HG03460 (cell line): ENCODE results near the gene SAMD4B.

Experiments used
- ATAC-seq: cut with Tn5 transposase; IDR thresholded peaks from one replicate; pipeline ENCODE4 v1.9.1; 2021; ENCODE audit not compliant: unreplicated experiment

SAMD4B gene

GRCh38 chr19:39389631-39390414, 47.6 kb downstream of the SAMD4B start:
- no peak for ATAC-seq

DNA sequence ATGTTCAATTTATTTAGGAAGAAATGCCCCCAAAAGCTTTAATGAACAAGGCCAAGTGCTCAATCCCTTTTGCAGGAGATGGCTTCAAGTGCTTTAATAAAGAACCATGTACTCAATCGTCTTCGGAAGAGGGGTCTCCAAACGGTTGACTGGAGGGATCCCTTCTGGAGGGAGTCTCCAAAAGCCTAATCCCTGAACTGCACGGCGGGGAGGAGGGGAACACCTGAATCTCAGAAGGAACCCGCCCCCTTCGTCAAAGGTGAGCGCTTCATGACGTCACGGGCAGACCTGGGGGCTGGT, 48.2 kb downstream of the SAMD4B start:
- ATAC-seq, result no peak

DNA sequence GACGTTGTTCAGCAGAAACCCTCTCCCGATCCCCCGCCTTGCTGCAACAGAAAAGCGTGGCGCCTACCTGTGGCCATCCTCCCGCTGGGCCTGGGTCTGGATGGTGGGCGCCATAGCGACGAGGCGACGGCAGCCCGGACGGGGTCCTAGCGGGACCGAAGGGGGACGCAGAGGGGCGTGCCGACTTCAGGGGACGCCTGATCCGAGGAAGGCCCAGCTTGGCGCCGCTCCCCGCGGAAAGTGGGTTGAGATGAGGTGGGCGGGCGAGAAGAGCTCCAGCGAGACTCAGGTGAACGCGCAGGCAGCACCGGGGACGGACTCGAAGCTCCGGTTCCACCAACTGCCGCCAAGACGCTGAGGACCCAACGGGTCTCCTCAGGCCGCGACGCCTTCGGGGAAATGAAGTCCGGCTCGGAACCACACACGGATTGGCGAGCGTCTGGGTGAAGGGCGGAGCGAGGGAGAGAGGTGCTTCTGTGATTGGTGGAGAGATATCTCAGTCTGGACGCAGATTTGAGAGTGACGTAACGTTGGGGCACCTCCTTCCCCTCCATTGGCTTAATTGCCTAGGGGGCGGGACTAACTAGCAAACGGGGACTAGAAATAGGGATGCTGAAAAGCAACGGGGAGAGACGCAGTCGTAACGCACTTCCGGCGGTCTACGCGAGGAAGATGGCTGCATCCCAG, 48.7 kb downstream of the SAMD4B start, which contains the start of the genes MED29 and PAF1:
MED29 (plus strand) TSS at position 628 of the 687 bp plus-strand sequence; CDS start at position 673, 45 bp downstream.
PAF1 (minus strand) TSS at position 356 of the 687 bp plus-strand sequence; CDS start at position 114, 242 bp downstream.
- peak; percentile 82 for ATAC-seq

DNA sequence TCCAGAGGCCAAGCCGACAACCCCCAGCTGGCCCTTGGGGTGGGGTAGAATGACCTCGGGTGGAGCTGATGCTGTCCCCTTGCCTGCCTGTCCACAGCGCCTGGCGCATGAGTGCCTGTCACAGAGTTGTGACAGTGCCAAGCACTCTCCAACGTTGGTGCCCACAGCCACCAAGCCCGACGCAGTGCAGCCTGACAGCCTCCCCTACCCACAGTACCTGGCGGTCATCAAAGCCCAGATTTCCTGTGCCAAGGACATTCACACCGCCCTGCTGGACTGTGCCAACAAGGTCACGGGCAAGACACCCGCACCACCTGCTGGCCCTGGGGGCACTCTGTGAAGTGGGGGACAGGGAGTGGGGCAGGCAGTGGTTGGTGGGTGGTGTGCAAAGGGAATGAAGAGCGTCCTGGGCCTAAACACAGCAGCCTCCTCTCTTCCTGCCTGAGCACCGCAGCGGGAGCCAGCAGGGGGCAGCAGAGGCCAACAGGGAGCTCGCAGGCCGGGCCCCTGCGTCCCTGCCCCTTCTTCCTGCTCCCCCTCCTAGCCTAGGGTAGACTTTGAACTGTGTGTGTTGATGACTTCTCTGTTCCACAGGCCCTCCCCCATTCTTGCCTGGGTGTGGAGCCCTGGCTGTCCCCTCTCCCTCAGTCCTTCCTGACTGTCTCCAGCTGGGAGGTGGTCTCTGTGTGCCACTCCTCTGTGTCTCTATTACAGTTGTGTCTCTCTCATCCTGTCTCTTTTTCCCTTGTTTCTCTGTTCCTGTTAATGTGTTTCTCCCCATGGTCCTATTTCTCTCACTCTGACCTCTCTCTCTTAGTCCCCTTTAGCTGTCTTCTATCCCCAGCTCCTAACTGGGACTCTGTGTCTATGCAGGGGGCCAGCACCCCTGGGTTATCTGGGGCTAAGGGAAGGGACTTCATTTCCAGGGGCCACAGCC, 55.4 kb downstream of the SAMD4B start:
- peak; percentile 32 for ATAC-seq

DNA sequence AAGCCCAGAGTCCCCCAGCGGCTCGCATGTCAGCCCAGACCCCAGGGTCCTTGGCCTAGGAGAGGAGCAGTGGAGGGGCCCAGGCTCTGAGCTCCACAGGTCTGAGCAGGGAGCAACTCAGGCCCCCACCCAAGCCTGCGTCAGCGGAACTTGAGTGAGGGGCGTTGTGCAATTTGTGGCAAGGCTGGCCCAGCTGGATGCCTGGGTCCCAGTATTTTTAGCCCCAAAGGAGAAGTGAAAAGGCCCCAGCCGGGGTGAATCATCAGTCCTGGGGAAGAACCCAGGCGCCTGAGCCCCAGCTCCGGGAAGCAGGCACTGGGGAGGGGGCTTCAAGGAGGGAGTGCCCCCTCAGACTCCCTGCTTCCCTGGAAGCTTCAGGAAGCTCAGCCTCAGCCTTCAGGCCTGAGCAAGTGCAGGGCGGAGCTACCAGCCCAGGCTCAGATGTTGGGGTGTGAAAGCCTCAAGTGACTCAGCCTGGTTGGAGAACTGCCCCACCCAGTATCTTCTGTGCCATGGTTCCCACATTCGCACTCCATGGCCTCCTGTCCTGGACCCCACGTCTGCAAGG, 56.2 kb downstream of the SAMD4B start:
- ATAC-seq, result no peak

GRCh38 chr19:39399668-39400050, 57.4 kb downstream of the SAMD4B start:
- no peak for ATAC-seq

DNA sequence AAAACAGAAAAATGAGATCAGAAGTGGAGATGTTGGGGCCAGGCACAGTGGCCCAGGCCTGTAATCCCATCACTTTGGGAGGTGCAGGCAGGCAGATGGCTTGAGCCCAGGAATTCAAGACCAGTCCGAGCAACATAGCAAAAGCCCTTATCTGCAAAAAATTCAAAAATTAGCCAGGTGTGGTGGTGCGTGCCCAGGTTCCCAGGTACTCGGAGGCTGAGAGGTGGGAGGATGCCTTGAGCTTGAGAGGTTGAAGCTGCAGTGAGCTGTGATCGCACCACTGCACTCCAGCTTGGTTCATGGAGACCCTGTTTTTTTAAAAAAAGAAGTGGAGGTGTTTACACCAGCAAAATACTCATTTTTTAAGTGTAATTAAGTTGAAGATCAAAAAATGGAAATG, 57.8 kb downstream of the SAMD4B start:
- no peak for ATAC-seq

- ATAC-seq, result no peak
These were observed 58.9 kb downstream of the SAMD4B start for GRCh38 chr19:39401070-39401548.

DNA sequence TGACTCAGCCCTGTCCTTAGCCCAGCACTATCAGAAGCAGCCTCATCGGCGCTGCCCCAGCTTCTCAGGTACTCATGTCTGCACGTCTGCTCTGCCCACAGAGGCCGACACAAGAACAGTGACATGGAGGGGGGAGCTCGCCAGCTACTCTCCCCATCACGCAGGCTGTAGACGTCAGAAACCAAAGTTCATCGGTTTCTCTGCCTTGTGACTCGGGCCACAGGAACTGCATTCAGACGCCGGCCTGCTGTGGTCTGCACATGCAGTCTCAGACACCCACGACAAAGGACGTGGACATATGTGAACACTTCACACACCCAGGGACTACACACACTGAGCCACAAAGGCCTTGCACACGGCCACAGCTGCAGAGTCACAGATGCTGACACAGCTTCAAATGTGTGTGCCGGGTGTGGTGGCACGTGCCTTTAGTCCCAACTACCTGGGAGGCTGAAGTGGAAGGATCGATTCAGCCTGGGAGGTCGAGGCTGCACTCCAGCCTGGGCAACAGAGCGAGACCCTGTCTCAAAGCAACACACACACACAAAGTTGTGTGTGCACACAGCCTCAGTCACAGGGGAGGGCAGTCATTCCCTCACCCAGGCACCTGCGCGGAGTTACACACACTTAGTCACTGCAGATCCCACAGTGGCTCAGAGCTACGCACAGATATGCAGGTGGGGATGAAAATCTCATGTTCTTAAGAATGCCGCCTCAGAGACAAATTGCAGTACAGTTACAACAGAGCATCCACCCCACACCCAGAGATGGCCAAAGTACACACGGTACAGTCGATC, 59.5 kb downstream of the SAMD4B start:
- ATAC-seq, result peak; percentile 21

- ATAC-seq, result no peak
These were observed 60.4 kb downstream of the SAMD4B start for GRCh38 chr19:39402346-39403300.

- ATAC-seq, result peak; percentile 17
These were observed 61.4 kb downstream of the SAMD4B start for GRCh38 chr19:39403331-39404312.

GRCh38 chr19:39405261-39405957, 63.2 kb downstream of the SAMD4B start:
- ATAC-seq, result no peak

DNA sequence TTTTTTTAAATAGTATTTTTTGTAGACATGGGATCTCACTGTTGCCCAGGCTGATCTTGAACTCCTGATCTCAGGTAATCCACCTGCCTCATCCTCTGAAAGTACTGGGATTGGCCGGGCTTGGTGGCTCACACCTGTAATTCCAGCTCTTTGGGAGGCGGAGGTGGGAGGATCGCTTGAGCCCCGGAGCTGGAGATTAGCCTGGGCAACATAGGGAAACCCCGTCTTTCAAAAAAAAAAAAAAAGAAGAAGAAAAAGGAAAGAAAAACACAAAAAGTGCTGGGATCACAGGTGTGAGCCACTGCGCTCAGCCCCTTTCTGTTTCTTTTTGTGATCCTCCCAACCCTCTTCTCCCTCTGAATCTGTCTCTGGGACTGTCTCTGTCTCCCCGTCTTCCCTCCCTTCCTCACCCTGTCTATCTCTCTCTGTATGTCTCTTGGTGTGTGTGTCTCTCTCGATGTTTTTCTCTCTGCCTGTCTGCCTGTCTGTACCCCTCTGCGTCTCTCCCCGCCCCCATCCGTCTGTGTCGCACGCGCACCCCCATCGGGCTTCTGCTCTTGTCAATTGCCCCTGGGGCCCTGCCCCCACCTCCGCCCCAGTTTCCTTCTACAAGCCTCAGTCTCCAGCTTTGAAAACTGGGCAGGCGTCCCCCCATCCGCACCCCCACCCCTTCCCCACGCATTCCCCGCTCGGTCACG, 63.9 kb downstream of the SAMD4B start:
- no peak for ATAC-seq

DNA sequence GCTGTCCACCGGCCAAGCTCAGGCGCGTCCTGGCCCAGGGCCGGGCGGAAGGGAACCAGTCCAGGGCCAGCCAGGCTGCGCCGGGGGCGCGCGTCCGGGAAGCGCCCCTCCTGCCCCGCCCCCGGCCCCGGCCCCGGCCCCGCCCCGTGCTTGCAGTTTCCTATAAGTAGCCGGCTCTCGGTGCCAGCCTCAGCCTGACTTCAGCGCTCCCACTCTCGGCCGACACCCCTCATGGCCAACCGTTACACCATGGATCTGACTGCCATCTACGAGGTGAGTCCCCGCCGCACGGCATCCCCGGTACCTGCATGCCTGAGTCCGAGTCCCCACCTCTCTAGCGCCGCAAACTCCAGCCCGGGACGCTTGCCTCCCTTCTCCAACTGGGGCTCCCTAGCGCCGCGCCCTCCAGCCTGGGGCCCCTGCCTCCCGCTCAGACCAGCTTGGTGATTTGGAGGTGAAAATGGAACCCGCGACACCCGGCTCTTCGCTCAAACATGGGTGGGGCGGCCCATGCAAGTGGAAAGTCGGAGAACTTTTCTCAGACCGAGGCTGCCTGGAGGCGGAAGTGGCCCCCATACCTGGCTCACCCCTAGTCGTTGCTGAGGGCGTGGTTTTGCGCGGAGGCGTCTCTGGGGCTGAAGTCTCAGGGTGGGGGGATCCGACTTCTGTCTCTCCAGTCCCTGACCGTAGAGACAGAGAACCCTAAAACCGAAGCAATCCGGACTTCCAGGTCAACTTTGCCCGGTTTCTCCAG, 64.6 kb downstream of the SAMD4B start, which contains the start of gene ZFP36:
ZFP36 (plus strand) TSS at position 192 of the 754 bp plus-strand sequence; CDS start at position 250, 58 bp downstream.
- ATAC-seq, result no peak

DNA sequence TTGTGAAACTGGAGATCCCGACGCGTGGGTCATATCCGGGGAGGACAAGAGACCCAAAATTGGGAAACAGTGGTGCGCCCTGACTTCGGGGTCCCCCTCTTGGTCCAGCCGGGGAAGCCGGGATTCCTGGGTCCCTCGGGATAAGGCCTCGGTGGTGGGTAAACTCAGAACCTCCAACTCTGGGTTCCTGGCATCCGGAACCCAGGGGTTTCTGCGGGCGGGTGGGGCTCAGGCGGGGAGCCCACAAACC, 65.1 kb downstream of the SAMD4B start:
- no peak for ATAC-seq
